Loucy (cell line): ENCODE results near the gene PRKCG.

ENCODE experiments used
- H2AFZ ChIP-seq: fragments of 200-600 bp; sonication (generic); 2 replicates; pipeline ENCODE4 v1.6.0; 2016; ENCODE audit warnings: antibody characterized with exemption, mild to moderate bottlenecking, low read length, moderate library complexity
- H3F3A ChIP-seq: fragments of 200-600 bp; 2 replicates; pipeline ENCODE4 v1.6.0; 2016; ENCODE audit warnings: antibody characterized with exemption, low read depth, mild to moderate bottlenecking
- H3K27me3 ChIP-seq: fragments of 200-600 bp; sonication (generic); 2 replicates; pipeline ENCODE4 v1.6.1; 2014; ENCODE audit warnings: low read length, mild to moderate bottlenecking; ENCODE audit not compliant: insufficient read depth, poor library complexity, severe bottlenecking
- H3K36me3 ChIP-seq: fragments of 200-600 bp; sonication (generic); 2 replicates; pipeline ENCODE4 v1.6.1; 2016; ENCODE audit warnings: low read length; ENCODE audit not compliant: insufficient read depth
- H3K4me1 ChIP-seq: fragments of 200-600 bp; sonication (generic); 2 replicates; pipeline ENCODE4 v1.5.1; 2014; ENCODE audit warnings: low read length, mild to moderate bottlenecking; ENCODE audit not compliant: insufficient read depth, poor library complexity, severe bottlenecking
- H3K4me2 ChIP-seq: fragments of 200-600 bp; sonication (generic); 2 replicates; pipeline ENCODE4 v1.6.0; 2014; ENCODE audit warnings: antibody characterized with exemption, low read length, low read depth, mild to moderate bottlenecking; ENCODE audit not compliant: poor library complexity, severe bottlenecking
- H3K4me3 ChIP-seq: fragments of 200-600 bp; sonication (generic); 2 replicates; pipeline ENCODE4 v1.5.1; 2014; ENCODE audit warnings: low read length, mild to moderate bottlenecking, mixed read lengths; ENCODE audit not compliant: poor library complexity, severe bottlenecking
- H3K79me2 ChIP-seq: fragments of 200-600 bp; sonication (generic); 2 replicates; pipeline ENCODE4 v1.6.1; 2014; ENCODE audit warnings: low read length; ENCODE audit not compliant: insufficient read depth
- H3K9ac ChIP-seq: fragments of 200-600 bp; sonication (generic); 2 replicates; pipeline ENCODE4 v1.6.0; 2014; ENCODE audit warnings: mild to moderate bottlenecking, low read depth, low read length, moderate library complexity; ENCODE audit not compliant: poor library complexity, severe bottlenecking
- H3K9me2 ChIP-seq: fragments of 200-600 bp; sonication (generic); replicated peaks from 2 replicates; pipeline ENCODE4 v1.6.1; 2016; ENCODE audit warnings: low read depth, low read length, mixed read lengths
- H3K9me3 ChIP-seq: fragments of 200-600 bp; sonication (generic); 2 replicates; pipeline ENCODE4 v1.6.1; 2014; ENCODE audit warnings: mild to moderate bottlenecking, antibody characterized with exemption, low read length, low read depth; ENCODE audit not compliant: insufficient read depth
- H4K20me1 ChIP-seq: fragments of 200-600 bp; sonication (generic); 2 replicates; pipeline ENCODE4 v1.6.0; 2014; ENCODE audit warnings: antibody characterized with exemption, low read length, mild to moderate bottlenecking; ENCODE audit not compliant: insufficient read depth, poor library complexity, severe bottlenecking
- CTCF ChIP-seq: fragments of 200-600 bp; sonication (generic); conservative IDR thresholded peaks from 2 replicates; pipeline ENCODE4 v1.5.1; 2014; ENCODE audit warnings: mild to moderate bottlenecking, antibody characterized with exemption, low read length
- EZH2phosphoT487 ChIP-seq: fragments of 200-600 bp; IDR thresholded peaks from 2 replicates; pipeline ENCODE4 v1.6.1; 2018; ENCODE audit warnings: antibody characterized with exemption, mild to moderate bottlenecking, moderate library complexity, borderline replicate concordance

The PRKCG gene

GRCh38 chr19:53936029-53936428, 54.0 kb downstream of the PRKCG start:
- Histone ChIP-seq H3K36me3 (no peaks in the 10 kb centered on the region), H3K4me1 (no peaks in the 10 kb centered on the region), H3K9me2 (no peaks in the 10 kb centered on the region), H3K4me3 (no peak overlapping the region), H3K27me3 (no peaks in the 10 kb centered on the region), H3K9me3 (no peaks in the 10 kb centered on the region), H3F3A (no peaks in the 10 kb centered on the region), H2AFZ (no peak overlapping the region), H3K79me2 (no peaks in the 10 kb centered on the region), H4K20me1 (no peaks in the 10 kb centered on the region), H3K9ac (no peak overlapping the region), H3K4me2 (no peak overlapping the region)
- TF ChIP-seq CTCF (no peak), EZH2phosphoT487 (no peak)

- no peaks in the 10 kb centered on the region for H3K9me2 ChIP-seq
- TF ChIP-seq EZH2phosphoT487 (no peak), CTCF (no peak)
- H3K9me3 ChIP-seq, result no peaks in the 10 kb centered on the region
- H3F3A ChIP-seq, result no peaks in the 10 kb centered on the region
- H2AFZ ChIP-seq, result no peak overlapping the region
- H3K36me3 ChIP-seq, result no peaks in the 10 kb centered on the region
- no peak overlapping the region for H3K4me2 ChIP-seq
- no peaks in the 10 kb centered on the region for H3K4me1 ChIP-seq
- no peak overlapping the region for H3K9ac ChIP-seq
- no peak overlapping the region for H3K4me3 ChIP-seq
- no peaks in the 10 kb centered on the region for H4K20me1 ChIP-seq
- no peaks in the 10 kb centered on the region for H3K27me3 ChIP-seq
- H3K79me2 ChIP-seq, result no peaks in the 10 kb centered on the region
Measured at GRCh38 chr19:53942001-53942786, 60.2 kb downstream of the PRKCG start.

GRCh38 chr19:53944416-53944815, 62.4 kb downstream of the PRKCG start:
- Histone ChIP-seq H3K79me2 (no peaks in the 10 kb centered on the region), H3K9me3 (no peaks in the 10 kb centered on the region), H4K20me1 (no peaks in the 10 kb centered on the region), H3K4me2 (no peak overlapping the region), H3K4me1 (no peaks in the 10 kb centered on the region), H3K36me3 (no peaks in the 10 kb centered on the region), H3K4me3 (no peak overlapping the region), H2AFZ (no peak overlapping the region), H3F3A (no peaks in the 10 kb centered on the region), H3K27me3 (no peaks in the 10 kb centered on the region), H3K9ac (no peak overlapping the region), H3K9me2 (no peaks in the 10 kb centered on the region)
- TF ChIP-seq CTCF, result no peak
- TF ChIP-seq EZH2phosphoT487, result no peak
